HG03175 (cell line): ENCODE measurements around the gene UNC93A.
"Not testable (repeated sequence)": the region's sequence is repeated elsewhere in the genome, so short reads cannot be mapped to it uniquely, and the experiment has no call there.

Experiments used
- ATAC-seq: cut with Tn5 transposase; IDR thresholded peaks from one replicate; pipeline ENCODE4 v1.9.1; 2021; ENCODE audit warnings: mild to moderate bottlenecking, moderate library complexity; ENCODE audit not compliant: unreplicated experiment

UNC93A gene

GRCh38 chr6:167337675-167338449 lies 46.7 kb downstream of the UNC93A start:
- no peak for ATAC-seq

GRCh38 chr6:167338541-167339117 lies 47.5 kb downstream of the UNC93A start:
- no peak for ATAC-seq

- no peak for ATAC-seq
Observed at GRCh38 chr6:167341038-167341583, 50.0 kb downstream of the UNC93A start.

GRCh38 chr6:167341665-167342655 lies 50.8 kb downstream of the UNC93A start:
- ATAC-seq = no peak

GRCh38 chr6:167342879-167343610 lies 51.9 kb downstream of the UNC93A start:
- ATAC-seq = no peak

- no peak for ATAC-seq
Observed at GRCh38 chr6:167345348-167345747, 54.2 kb downstream of the UNC93A start.

GRCh38 chr6:167345960-167346359 lies 54.8 kb downstream of the UNC93A start:
- ATAC-seq = no peak

- ATAC-seq = no peak
Observed at GRCh38 chr6:167347226-167347625, 56.1 kb downstream of the UNC93A start.

- ATAC-seq = no peak
Observed at GRCh38 chr6:167349631-167350274, 58.6 kb downstream of the UNC93A start.

- ATAC-seq = no peak
Observed at GRCh38 chr6:167350275-167350696, 59.2 kb downstream of the UNC93A start.

GRCh38 chr6:167350731-167351655 lies 59.9 kb downstream of the UNC93A start:
- peak; percentile 61 for ATAC-seq

GRCh38 chr6:167351656-167352345 lies 60.7 kb downstream of the UNC93A start:
- ATAC-seq = peak; percentile 57

GRCh38 chr6:167356874-167357273 lies 65.8 kb downstream of the UNC93A start:
- no peak for ATAC-seq

- ATAC-seq = not testable (repeated sequence)
Observed at GRCh38 chr6:167358394-167358793, 67.3 kb downstream of the UNC93A start.

GRCh38 chr6:167361170-167361569 lies 70.1 kb downstream of the UNC93A start:
- ATAC-seq = not testable (repeated sequence)
